ENCODE results near the gene TANGO6.

TANGO6 gene

DNA sequence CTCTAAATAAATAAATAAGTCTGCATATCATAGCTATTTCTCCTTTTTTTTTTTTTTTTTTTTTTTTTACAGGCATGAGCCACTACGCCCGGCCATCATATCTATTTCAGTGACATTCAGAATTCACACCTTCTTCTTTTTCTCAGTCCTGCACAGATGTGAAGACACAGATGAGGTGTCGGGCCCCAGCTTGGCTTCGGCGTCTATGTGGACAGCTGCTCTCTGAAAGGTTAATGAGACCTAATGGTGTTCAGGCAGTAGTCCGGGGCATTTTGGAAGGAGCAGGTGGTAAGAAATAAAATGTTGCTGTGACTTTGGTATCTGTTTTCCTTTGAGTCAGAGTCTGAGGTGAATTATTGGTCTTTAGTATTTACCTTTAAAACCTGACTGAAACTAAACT, 23.6 kb downstream of the TANGO6 start:
- TF ChIP-seq, protein P1, sequence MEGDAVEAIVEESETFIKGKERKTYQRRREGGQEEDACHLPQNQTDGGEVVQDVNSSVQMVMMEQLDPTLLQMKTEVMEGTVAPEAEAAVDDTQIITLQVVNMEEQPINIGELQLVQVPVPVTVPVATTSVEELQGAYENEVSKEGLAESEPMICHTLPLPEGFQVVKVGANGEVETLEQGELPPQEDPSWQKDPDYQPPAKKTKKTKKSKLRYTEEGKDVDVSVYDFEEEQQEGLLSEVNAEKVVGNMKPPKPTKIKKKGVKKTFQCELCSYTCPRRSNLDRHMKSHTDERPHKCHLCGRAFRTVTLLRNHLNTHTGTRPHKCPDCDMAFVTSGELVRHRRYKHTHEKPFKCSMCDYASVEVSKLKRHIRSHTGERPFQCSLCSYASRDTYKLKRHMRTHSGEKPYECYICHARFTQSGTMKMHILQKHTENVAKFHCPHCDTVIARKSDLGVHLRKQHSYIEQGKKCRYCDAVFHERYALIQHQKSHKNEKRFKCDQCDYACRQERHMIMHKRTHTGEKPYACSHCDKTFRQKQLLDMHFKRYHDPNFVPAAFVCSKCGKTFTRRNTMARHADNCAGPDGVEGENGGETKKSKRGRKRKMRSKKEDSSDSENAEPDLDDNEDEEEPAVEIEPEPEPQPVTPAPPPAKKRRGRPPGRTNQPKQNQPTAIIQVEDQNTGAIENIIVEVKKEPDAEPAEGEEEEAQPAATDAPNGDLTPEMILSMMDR (conservative IDR thresholded peaks at IDR 0.05; ENCODE audit: low read length), result no peak
- no peak overlapping the region for H3K4me3 ChIP-seq (ENCODE audit: low read length)
- DNase-seq (ENCODE audit: low read depth), result no peak

DNA sequence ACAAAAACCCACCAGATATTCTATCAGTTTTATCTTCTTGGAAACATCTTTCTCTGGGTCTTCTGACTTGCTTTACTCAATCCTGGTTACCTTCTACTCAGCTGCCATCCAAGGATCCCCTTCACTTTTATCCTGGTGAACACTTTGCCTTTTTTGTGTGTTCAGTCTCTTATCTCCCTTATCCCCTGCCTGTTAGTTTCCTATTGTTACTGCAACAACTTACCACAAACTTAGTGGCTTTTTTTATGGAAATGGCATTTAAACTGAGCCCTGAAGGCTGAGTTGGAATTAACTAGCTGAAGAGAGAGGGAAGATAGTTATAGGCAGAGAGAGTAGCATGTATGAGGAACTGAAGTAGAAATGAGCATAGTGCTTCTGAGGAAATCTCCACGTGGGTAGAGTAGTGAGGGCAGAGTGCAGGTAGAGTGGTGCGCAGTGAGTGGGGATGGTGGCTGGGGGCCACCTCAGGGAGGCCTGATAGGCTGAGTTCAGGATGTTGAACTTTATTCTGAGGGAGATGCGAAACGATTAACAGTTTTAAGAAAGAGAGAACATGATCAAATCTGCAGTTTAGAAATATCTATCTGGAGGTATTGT, 26.3 kb downstream of the TANGO6 start:
- no peak overlapping the region for H3K4me3 ChIP-seq (ENCODE audit: low read length)
- TF ChIP-seq, protein P1 (conservative IDR thresholded peaks at IDR 0.05; ENCODE audit: low read length), result no peak
- DNase-seq (ENCODE audit: low read depth), result no peak

DNA sequence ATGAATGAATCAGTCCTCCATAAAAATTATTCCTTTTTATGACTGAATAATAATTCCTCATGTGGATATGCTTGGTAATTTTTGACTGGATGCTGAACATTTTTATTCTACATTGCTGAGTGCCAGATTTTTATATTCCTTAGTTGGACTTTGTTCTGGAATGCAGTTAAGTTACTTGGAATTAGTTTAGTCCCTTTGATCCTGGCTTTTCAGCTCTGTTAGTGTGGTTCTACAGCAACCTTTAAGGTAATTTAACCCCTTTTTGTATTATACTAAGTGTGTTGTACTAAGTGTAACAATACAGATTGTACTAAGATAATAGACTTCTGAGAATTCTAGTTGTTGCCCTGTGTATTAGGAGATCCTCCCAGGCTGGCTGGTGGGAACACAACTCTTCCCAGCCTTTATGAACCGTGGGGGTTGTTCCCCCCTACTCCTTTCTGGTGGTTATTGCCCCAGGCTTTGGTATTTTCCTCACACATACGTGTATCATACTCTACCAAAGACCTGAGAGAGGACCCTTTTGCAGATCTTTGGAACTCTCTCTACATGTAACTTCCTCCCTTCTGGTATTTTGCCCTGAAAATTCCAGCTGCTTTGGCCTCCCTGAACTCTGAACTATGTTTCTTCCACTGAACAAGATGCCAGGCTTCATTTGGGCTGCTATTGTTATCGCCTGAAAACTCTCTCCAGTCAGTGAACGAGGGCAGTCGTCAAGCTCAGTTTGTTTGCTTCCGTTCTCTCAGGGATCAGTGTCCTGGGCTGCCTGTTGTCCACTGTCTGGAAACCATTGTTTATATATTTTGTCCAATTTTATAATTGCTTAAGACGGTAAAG, 30.5 kb downstream of the TANGO6 start:
- DNase-seq (ENCODE audit: low read depth), result no peak
- TF ChIP-seq, protein P1 (conservative IDR thresholded peaks at IDR 0.05; ENCODE audit: low read length), result no peak
- no peak overlapping the region for H3K4me3 ChIP-seq (ENCODE audit: low read length)

DNA sequence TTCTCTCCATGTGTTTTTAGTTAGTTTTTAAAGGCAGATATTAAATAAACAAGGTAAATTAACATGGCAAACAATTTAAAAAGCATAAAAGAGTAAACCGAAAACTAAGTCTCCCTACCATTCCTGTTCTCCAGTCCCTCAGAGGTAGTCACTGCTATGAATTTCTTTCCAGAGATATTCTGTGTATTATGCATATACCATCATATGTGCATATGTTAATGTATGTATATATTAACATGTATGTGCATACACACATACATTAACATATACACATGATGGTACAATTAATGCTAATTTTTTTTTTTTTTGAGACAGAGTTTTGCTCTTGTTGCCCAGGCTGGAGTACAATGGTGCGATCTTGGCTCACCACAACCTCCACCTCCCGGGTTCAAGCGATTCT, 32.5 kb downstream of the TANGO6 start:
- no peak overlapping the region for H3K4me3 ChIP-seq (ENCODE audit: low read length)
- TF ChIP-seq, protein P1 (conservative IDR thresholded peaks at IDR 0.05; ENCODE audit: low read length), result no peak
- DNase-seq (ENCODE audit: low read depth), result no peak

DNA sequence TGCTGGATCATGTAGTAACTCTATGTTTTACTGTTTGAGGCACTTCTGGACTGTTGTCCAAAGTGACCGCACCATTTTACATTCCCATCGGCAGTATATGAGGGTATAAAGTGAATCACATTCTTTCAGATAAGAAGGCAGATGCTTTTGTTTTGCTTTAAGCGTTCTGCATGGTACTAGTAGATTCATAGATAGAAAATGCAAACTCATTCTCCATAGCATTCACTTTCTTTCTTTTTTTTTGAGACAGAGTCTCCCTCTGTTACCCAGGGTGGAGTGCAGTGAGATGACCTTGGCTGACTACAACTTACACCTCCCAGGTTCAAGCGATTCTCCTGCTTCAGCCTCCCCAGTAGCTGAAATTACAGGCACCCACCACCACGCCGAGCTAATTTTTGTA, 40.4 kb downstream of the TANGO6 start:
- TF ChIP-seq, protein P1 (conservative IDR thresholded peaks at IDR 0.05; ENCODE audit: low read length), result no peak
- no peak overlapping the region for H3K4me3 ChIP-seq (ENCODE audit: low read length)
- DNase-seq (ENCODE audit: low read depth), result no peak

DNA sequence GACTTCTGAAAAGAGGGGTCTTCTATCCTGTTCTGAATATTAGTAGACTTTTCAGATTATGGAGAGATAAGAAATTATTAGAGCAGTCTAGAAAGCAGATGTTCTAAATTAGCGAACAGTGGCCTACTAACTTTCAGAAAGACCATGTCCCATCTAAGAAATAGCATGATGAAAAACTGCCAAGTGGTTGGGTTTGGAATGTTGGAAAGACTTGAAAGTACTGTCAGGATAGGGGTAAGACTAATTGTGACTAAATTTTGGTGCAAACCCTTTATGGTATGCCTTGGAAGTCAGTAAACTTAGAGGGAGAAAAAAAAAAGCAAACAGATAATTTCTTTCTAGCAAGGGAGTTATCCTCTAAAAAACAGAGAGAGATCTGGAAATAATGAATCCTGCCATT, 41.1 kb downstream of the TANGO6 start:
- peak; percentile 24 for DNase-seq (ENCODE audit: low read depth)
- TF ChIP-seq, protein P1 (conservative IDR thresholded peaks at IDR 0.05; ENCODE audit: low read length), result no peak
- H3K4me3 ChIP-seq (ENCODE audit: low read length), result no peak overlapping the region
